Left renal cortex interstitium (tissue), 4 donors: Measurements from ENCODE around the gene LANCL2. TPM values are rescaled to one million over a fixed set of nuclear protein-coding genes. Genes with fewer than 3 reads are reported as not detected.
"Not testable (repeated sequence)": the region's sequence is repeated elsewhere in the genome, so short reads cannot be mapped to it uniquely, and the experiment has no call there.

Source experiments
- DNase-seq, 4 donors: peaks; one replicate each; pipeline ENCODE4 v3.0.0-alpha.2; 2013; ENCODE audit warnings: low read depth in 4 of 4, low spot score in 2 of 4, missing footprints in 1 of 4
- polyA plus RNA-seq, 4 donors: library from polyadenylated mRNA; unstranded; fragments of 120-200 nt; gene quantifications; one replicate each; pipeline ENCODE4 v1.2.1, GENCODE V29; 2013; ENCODE audit not compliant: insufficient read length in 4 of 4

The LANCL2 gene
- polyA plus RNA-seq, 4 donors = 27.4 to 30.4 (median 27.8) TPM

DNA sequence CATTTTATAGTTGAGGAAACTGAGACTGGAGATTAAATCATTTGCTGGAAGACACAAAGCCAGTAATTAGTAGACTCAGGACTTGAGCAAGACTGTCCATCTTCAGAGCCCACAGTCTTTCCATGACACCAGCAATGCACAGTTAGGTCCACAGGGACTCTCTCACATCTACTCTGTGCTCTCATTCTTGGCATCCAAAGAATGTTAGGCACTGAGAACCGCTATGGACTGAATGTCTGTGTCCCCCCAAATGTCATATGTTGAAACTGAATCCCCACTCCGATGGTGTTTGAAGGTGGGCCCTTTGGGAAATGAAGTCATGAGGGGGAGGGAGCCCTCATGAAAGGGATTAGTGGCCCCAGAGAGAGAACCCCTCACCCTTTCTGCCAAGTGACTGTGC, 100.6 kb downstream of the LANCL2 start:
- DNase-seq = no peak

DNA sequence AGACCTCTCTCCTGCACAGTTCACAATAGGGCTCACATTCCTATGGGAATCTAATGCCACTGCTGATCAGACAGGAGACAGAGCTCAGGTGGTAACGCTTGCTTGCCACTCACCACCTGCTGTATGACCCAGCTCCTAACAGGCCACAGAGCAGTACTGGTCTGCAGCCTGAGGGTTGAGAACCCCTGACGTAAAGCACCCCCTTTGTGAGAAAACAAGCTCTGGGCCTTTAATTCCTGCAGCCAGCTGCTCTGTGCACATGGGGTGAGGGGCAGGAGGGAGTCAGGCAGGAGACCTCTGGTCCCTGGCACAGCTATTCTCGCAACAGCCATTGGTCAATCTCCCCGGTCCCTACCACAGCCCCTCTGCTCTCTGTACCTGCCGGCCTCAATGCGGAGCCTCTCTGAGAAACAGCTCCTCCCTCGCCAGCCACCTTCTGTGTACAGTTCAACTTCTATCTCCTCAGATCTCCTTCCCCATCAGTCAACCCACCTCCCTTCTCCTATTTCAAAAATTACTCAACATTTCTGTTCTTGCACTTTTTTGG, 102.0 kb downstream of the LANCL2 start:
- no peak for DNase-seq

DNA sequence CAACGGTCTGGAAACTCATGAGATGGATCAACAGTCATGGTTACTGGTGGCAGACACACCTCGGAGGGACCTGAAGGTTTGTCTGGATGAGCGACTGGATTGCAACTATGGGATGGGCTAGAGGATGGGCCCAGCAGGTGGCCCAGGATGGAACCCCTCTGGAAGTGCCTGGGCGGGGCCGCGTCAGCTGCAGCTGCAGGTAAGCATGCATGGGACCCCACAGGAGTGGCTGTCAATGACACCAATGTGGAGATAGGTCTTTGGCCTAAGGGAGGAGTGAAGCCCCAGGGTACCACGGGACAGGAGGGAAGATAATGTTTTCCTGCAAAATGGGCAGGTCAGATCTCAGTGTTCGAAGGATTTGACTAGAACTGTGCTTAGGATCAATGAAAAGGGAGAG, 103.4 kb downstream of the LANCL2 start:
- DNase-seq = no peak

DNA sequence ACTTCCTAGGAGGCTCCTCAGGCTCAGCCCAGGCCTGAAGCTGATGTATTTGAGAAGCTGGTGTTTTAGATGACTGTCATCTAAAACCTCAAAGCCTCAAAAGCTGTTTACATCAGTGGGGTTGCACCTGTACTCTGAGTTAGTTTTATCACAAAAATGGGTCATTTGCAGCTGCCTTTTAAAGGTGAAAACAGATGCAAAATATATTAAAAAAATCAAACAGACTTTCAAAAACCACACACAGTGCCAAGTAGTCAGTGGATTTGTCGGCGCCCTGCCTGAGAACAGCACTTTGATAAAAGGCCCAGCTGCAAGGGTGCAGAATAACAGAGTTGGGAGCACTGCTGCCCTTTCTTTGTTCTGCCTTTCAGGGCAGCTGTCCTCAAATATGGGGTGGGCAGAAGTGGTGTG, 104.1 kb downstream of the LANCL2 start:
- DNase-seq = no peak

DNA sequence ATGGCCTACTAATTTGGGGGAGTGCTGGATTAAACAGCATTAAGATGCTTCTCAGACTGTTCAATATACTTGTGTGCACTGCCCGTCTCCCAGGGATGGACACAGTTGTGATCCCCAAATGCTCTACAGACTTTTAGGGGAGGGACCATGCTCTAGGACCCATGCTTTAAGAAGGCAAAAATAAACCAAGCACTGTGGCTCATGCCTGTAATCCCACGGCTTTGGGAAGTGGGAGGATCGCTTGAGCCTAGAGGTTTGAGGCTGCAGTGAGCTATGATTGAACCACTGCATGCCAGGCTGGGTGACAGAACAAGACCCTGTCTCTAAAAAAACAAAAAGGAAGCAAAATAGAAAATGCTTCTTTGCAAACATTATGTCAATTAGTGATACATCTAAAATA, 104.6 kb downstream of the LANCL2 start:
- DNase-seq = no peak

DNA sequence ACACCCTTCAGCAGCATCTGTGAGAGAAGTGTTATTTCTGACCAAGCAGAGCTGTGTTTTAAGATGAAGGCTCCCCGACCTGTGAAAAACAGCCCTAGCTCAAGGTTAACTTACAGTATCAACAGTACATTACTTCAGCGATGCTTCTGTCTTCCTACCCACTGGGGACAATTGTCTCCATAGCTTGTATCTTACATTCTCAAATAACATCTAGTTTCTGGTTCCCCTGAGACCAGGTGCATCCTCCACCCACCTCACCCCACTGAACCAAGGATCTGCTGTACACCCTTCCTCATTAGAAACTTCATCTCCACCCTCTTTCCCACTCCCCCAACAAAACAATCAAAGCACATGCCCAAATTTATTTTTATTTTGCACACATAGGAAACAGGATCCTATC, 105.1 kb downstream of the LANCL2 start:
- no peak for DNase-seq

DNA sequence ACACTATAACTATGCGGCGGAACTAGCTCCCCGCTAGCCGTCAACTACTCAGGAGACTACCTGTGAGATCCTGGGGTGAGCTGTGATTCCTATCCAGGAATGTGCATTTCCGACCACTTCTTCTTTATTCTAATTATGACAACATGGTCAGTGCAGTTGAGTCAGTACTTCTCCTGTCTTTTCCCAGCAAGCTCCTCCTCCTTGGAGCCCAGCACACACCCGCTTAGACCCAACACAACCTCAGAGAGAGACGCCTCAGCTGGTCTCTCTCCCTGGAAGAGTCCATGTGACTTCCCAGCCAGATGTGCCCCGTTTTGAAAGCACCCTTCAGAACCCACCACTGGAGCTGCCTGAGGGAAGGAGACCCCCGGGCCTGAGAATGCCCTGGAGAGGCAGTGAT, 106.5 kb downstream of the LANCL2 start:
- DNase-seq = not testable (repeated sequence)

DNA sequence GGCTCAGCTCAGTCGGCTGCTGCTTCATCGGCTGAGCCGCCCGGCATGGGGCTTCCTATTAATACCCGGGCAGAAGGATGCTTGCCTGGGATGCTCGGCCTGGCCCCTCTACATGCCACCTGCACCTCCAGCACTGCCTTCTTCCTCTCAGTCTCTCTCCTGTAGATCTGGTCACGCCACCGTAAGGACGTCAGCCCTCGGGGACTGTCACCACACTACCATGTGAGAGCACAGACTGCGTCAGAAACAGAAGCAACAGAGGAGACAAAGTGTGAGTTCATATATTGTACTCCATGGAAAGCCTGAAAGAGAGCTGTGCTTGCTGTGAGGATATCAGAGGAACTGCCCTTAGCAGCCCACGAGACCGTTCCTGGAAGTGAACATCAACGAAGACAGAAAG, 107.3 kb downstream of the LANCL2 start:
- not testable (repeated sequence) for DNase-seq

DNA sequence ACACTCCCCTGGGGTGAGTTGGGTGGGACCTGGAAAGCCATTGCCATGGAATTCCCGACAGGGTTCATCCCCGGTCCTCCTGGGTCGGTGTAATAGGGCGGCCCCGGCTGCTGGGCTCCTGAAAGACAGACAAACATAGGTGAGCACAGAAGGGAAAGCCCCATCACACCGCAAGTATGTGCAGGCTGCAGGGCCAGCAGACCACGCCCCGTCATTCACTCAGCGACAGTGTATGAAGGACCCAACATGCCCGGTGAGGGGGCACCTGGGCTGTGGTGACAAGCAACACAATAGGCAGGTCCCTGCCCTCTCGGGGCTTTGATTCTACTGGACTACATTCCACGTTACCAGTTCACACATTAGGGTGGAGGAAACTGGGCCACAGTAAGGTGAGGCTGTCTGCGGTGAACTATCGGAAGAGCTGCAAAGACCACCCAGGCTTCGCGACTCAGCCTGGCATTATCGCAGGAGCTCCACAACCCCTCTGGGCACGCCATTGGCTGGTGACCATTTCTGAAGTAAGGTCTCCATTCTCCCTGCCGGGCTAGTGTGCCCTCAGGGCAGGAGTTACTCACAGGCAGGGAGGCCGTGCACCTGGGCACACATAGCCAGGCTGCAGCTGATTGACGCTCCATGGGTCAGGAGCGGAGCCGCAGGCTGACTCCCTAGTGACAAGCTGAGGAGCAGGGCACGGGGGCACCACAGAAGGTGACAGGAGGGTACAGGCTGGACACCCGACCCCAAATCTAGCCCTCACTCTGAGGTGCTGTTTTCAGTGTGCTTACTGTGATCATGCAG, 108.0 kb downstream of the LANCL2 start:
- no peak for DNase-seq

DNA sequence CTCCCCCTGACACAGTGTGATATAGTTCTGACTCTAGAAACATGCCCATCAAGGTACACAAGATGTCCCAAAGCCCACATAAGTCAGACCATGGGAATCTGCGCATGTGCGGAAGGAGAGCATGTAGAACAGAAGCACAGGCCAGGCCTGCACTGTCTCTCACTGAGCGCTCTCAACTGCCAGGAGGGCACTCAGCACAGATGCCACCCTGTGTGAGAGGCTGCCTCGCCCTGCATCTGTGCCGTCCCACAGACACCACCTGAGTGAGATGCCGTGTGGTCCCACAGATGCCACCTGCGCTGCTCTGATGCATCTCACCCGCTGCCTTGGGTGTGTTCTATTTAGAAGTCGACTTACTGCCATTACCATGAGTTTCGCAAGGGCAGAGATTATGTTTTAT, 108.8 kb downstream of the LANCL2 start:
- DNase-seq = no peak

DNA sequence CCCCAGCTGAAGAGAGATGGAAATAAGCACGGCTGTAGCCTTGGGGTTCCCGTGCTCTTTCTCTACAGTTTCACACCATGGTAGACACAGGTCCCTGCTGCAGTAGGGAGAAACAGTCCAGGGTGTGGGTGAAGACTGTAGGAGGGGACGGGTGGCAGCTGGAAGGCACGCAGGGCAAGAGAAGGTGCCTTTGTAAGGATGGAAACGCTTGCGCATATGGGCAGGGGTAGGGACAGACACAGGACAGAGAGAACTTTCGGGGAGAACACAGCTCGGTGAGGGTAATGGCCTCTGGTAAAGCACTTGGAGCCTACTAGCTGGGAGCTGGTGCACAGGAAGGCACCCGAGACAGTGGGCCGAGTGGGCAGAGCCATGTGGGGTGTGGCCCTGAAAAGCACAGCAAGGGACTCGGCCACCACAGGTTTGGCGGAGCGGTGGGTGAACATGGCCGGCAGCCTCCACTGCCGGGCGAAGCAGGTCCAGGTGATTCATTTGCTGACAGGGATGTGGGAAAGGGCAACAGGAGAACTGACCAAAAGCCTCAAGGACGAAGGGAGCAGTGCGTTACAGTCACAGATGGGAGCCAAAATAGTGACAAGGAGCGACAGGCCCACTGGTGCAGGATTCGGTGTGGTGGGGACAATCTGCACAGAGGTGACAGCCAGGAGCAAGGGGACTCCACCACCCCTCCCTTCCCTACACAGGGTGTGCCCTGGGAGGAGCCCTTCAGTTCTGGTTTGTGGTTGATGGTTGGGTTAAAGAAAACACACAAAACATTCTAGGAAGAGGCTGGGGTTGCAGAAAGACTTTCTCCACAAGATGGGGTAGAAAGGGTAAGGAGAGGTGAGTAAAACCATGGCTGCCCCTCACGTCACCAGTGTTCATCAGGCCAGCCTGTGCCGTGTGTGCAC, 110.1 kb downstream of the LANCL2 start:
- DNase-seq = no peak

DNA sequence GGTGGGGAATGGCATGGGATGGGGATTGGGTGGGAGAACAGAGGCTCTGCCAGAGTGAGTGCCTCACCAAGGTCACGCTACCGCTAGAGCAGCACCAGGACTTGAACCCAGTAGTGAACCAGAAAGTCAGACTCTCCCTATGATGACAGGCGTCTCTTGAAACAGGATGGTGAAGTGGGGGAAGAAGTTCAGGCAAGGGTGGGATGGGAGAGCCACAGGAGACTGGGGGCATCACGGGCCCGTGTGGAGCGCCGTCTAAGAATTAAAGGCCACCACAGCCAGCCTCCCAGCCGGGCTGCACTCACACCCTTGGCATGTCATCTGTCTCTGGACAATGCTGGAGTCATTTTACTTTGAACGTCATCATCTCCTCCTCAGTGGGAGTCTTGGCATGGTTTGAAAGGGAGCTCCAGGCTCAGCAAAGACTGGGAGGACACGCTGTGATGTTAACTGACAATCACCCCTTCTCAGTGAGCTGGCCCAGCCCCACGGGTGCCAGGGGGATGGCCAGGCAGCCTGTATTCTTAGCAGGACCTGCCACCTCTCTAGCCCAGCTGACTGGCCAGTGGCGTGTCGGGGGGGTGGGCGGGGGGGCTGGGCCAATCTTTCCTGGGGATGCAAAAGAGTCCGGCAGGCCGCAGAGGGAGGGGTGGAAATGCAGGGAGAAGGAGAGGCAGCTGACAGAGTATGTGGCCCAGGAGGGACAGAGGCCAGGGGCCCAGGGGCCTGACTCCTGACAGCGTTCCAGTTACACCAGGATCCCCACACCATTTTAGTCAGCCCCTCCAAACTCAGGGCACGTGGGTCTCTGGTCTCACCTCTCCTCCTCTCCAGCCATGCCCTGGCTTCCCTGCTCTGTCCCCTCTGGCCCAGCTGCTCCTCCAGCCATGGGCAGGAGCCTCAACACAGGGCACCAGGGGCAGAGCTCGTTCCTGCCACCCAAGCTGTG, 111.0 kb downstream of the LANCL2 start:
- no peak for DNase-seq

DNA sequence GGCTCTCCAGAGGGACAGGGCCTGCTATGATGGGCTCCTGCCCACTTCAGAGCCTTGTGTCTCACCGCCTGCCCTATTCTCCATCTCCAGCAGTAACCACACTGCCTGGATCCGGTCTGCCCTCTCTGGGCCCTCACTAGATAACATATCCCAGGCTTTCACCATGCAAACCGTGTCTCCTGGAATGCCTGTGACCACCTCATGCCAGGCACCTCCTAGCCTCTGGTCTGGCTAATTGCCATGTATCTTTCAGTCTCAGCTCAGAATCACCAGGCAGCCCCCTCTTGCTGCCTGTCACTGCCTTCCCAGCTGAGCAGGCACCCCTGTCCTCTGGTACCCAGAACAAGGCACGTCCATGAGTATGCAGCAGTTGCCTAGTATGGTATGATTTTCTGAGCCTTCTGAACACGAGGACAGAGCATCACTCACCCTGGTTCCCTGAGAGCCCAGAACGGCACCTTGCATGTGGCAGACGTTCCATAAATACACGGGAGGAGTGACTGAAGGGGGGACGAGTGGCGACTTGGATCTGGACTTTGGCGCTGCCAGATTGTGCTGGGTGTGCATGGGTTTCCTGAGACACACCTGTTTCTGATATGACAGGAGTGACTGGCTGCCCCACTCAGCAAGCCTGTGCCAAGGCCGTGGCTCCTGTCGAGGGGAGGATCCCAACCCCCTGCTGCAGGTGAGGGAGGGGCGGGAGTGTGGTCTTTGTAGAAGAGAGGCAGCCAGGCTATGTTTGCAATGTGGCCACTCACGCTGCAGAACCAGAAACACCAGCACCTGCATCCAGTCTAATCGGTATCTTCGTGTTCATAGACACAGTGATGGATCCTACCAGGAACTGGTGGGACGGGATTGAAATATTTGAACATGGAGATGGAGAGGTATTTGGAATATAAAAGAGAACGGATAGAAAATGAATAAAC, 112.0 kb downstream of the LANCL2 start:
- no peak for DNase-seq

DNA sequence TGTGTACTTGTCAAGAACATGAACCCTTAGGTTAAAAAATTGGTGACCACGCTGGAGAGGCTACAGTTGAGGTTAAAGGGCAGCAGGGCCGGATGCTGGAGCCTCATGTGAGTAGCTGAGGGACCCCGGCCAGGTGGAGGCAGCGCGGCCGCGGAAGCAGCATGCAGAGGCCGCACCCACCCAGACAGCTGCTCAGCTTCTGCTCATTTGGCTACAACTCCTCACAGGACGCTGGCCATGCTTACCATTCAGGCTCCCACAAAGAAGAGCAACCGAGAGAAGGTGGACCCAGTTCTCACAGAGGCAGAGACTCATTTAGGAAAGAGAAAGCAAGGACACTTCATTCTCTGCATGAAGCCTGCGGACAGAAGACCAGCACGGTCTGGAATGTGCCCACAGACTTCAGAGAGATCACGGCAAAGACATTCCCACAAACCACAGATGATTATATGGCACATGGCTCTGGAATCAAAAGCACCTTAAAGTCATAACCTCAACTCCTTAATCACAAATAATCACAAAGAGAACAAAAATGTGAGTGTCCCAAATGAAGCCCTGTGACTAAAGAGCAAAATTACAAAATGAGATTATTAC, 112.7 kb downstream of the LANCL2 start:
- DNase-seq = no peak

DNA sequence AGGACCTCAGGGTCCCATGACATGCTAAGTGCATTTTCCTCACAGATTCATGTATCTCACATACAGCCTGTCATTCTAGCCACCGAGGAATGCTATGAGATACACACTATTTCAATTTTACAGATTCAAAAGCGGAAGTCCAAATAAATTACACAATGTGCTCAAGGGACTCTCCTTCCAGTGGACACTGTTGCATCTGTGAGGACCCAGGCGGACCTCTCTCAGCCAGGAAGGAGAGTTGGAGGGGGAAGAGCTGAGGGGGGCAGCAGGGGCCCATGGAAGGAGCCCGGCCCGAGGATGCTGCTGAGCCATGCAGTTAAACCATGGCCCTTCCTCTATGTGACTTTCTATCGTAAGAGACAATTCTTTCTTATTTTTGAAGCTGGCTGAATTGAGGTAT, 113.6 kb downstream of the LANCL2 start:
- no peak for DNase-seq

DNA sequence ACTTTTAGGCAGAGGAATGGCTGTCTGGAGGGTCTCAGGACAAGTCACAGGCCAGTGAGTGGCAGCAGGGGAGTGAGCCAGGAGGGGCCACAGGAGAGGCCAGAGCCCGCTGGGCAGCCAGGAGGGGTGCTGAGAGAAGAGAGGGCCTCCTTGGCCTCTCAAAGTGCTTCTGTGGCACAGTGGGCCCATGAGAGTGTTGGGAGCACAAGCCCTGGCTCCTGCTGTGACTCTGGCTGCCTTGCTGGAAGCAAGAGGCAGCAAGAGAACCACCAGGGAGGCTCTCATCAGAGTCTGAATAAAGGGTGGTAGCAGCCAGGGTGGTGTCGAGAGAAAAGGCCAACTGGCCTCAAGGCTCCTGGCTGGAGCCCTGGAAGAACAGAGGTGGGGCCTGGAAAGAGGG, 116.0 kb downstream of the LANCL2 start:
- DNase-seq = no peak

DNA sequence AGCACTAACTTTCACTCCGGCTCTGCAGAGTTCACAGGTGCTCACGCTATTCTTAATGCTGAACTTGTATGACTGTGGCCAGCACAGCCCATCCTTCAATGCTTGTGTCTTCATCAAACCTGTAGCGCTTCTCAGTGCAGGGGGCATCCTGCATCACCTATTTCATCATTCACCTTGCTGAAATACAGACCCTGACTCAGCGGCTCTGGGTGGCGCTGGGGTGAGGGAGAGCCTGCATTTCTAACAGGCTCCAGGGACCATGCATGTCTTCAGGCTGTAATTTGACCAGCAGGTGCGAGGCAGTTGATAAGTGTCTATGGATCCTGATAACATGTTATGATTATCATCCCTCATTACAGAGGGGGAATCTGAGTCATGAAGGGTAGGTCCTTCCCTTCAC, 117.9 kb downstream of the LANCL2 start:
- DNase-seq = no peak
